ENCODE data around the gene RASSF4. TPM values are rescaled to one million over a fixed set of nuclear protein-coding genes. Genes with fewer than 3 reads are reported as not detected.

Gene RASSF4
- total and polyA plus RNA-seq, 2 donors (not counting 3 experiments of a cell fraction or from before 2014, with no cell fraction given), result 7.6 to 8.2 TPM

GRCh38 chr10:44983895-44984278, 24.3 kb downstream of the RASSF4 start:
- Histone ChIP-seq H3K79me2 (ENCODE audit: control insufficient read depth, insufficient read depth, low read length) (no peaks in the 10 kb centered on the region), H3K4me1 (ENCODE audit: control insufficient read depth, extremely low read depth, insufficient read depth, low read length) (peaks cover 47% of the 10 kb centered on the region), H2AFZ (ENCODE audit: low read depth, low read length) (no peak overlapping the region), H3K27me3 (ENCODE audit: control insufficient read depth in 2 of 2, insufficient read depth in 2 of 2, low read length in 2 of 2) (no peaks in the 10 kb centered on the region), H3K27ac (ENCODE audit: insufficient read depth, low read depth, low read length) (no peak overlapping the region), H3K9ac (replicated peaks; ENCODE audit: extremely low read depth, insufficient read depth, low read length) (no peak overlapping the region), H4K20me1 (replicated peaks; ENCODE audit: control insufficient read depth, extremely low read depth, insufficient read depth, low read length) (no peaks in the 10 kb centered on the region), H3K36me3 (ENCODE audit: control insufficient read depth in 2 of 2, extremely low read depth in 1 of 2, insufficient read depth in 2 of 2, low read length in 2 of 2) (no peaks in the 10 kb centered on the region), H3K9me1 (replicated peaks; ENCODE audit: control insufficient read depth, extremely low read depth, insufficient read depth, low read length) (no peaks in the 10 kb centered on the region), H3K4me2 (ENCODE audit: insufficient read depth, low read length) (no peak overlapping the region), H3K9me3 (replicated peaks; ENCODE audit: control insufficient read depth, insufficient read depth, low read length) (no peaks in the 10 kb centered on the region), H3K4me3 (replicated peaks in 1 of 3; ENCODE audit: insufficient read depth in 1 of 3, low read depth in 1 of 3, low read length in 3 of 3) (no peak overlapping the region)
- FAIRE-seq (no peak), DNase-seq (ENCODE audit: low read depth, low spot score) (no peak)
- dilution Hi-C loops (cut with MboI; ENCODE audit: extremely low pct_ligation_motif_present, low sequenced_read_pairs) (no loop called here), intact Hi-C loops (cut with micrococcal nuclease) (no loop called here)
- no TSS peak for BruUV-seq (replicated peaks)
- ChIA-PET POLR2A (no interaction called here), CTCF (no interaction called here)
- TF ChIP-seq MAX (IDR thresholded peaks at IDR 0.05; ENCODE audit: insufficient read depth, insufficient read length) (no peak), JUN (IDR thresholded peaks at IDR 0.05; ENCODE audit: borderline replicate concordance, insufficient read depth, insufficient read length, low read depth) (no peak), POLR2AphosphoS5 (IDR thresholded peaks at IDR 0.05; ENCODE audit: insufficient read depth, low read depth, low read length) (no peak), CTCF (IDR thresholded peaks at IDR 0.05; ENCODE audit: extremely low read depth in 1 of 2, insufficient read depth in 1 of 2, low read depth in 1 of 2, low read length in 2 of 2) (no peak), FOS (IDR thresholded peaks at IDR 0.05; ENCODE audit: borderline replicate concordance, insufficient read depth, low read length) (no peak), EZH2 (IDR thresholded peaks at IDR 0.05; ENCODE audit: borderline replicate concordance, low read depth, low read length, severe bottlenecking) (no peak)
